IPS-15b (cell line): ENCODE results near the gene SLCO3A1.

ENCODE experiments used
- H3K27me3 ChIP-seq: one replicate; pipeline ENCODE4 v1.6.1; 2013; ENCODE audit warnings: low read length; ENCODE audit not compliant: control insufficient read depth, insufficient read depth
- H3K36me3 ChIP-seq: one replicate; pipeline ENCODE4 v1.6.1; 2013; ENCODE audit warnings: low read length; ENCODE audit not compliant: control insufficient read depth, insufficient read depth
- H3K4me1 ChIP-seq: one replicate; pipeline ENCODE4 v1.6.1; 2013; ENCODE audit warnings: mild to moderate bottlenecking, low read length; ENCODE audit not compliant: control insufficient read depth, insufficient read depth
- H3K4me3 ChIP-seq: one replicate; pipeline ENCODE4 v1.5.1; 2013; ENCODE audit warnings: low read depth, low read length
- H3K9ac ChIP-seq: one replicate; pipeline ENCODE4 v1.6.1; 2013; ENCODE audit warnings: low read depth, mild to moderate bottlenecking, low read length
- H3K9me3 ChIP-seq: one replicate; pipeline ENCODE4 v1.6.1; 2013; ENCODE audit warnings: mild to moderate bottlenecking, low read length; ENCODE audit not compliant: control insufficient read depth, insufficient read depth

Gene SLCO3A1

GRCh38 chr15:91862891-91863504 is 9.5 kb downstream of the SLCO3A1 start:
- H3K9ac ChIP-seq, result no peak overlapping the region
- no peaks in the 10 kb centered on the region for H3K9me3 ChIP-seq
- no peaks in the 10 kb centered on the region for H3K27me3 ChIP-seq
- no peak overlapping the region for H3K4me3 ChIP-seq
- peaks cover 5% of the 10 kb centered on the region for H3K4me1 ChIP-seq
- H3K36me3 ChIP-seq, result no peaks in the 10 kb centered on the region

GRCh38 chr15:91863621-91864255 is 10.2 kb downstream of the SLCO3A1 start:
- H3K9me3 ChIP-seq, result no peaks in the 10 kb centered on the region
- H3K36me3 ChIP-seq, result no peaks in the 10 kb centered on the region
- no peaks in the 10 kb centered on the region for H3K27me3 ChIP-seq
- H3K9ac ChIP-seq, result no peak overlapping the region
- H3K4me3 ChIP-seq, result no peak overlapping the region
- H3K4me1 ChIP-seq, result peaks cover 5% of the 10 kb centered on the region

- no peaks in the 10 kb centered on the region for H3K27me3 ChIP-seq
- H3K4me3 ChIP-seq, result no peak overlapping the region
- H3K9ac ChIP-seq, result no peak overlapping the region
- H3K9me3 ChIP-seq, result no peaks in the 10 kb centered on the region
- H3K36me3 ChIP-seq, result no peaks in the 10 kb centered on the region
- peaks cover 5% of the 10 kb centered on the region for H3K4me1 ChIP-seq
These were observed 11.2 kb downstream of the SLCO3A1 start for GRCh38 chr15:91864664-91865063.

GRCh38 chr15:91865486-91865885 is 12.0 kb downstream of the SLCO3A1 start:
- no peaks in the 10 kb centered on the region for H3K36me3 ChIP-seq
- H3K4me1 ChIP-seq, result peaks cover 5% of the 10 kb centered on the region
- no peak overlapping the region for H3K4me3 ChIP-seq
- no peak overlapping the region for H3K9ac ChIP-seq
- no peaks in the 10 kb centered on the region for H3K9me3 ChIP-seq
- no peaks in the 10 kb centered on the region for H3K27me3 ChIP-seq

- H3K9ac ChIP-seq, result no peak overlapping the region
- H3K4me1 ChIP-seq, result peaks cover 5% of the 10 kb centered on the region
- no peak overlapping the region for H3K4me3 ChIP-seq
- no peaks in the 10 kb centered on the region for H3K27me3 ChIP-seq
- H3K9me3 ChIP-seq, result no peaks in the 10 kb centered on the region
- H3K36me3 ChIP-seq, result no peaks in the 10 kb centered on the region
These were observed 12.4 kb downstream of the SLCO3A1 start for GRCh38 chr15:91865950-91866349.

GRCh38 chr15:91866371-91866905 is 12.9 kb downstream of the SLCO3A1 start:
- Histone ChIP-seq H3K36me3 (no peaks in the 10 kb centered on the region), H3K9me3 (no peaks in the 10 kb centered on the region), H3K9ac (no peak overlapping the region), H3K4me3 (no peak overlapping the region), H3K27me3 (no peaks in the 10 kb centered on the region), H3K4me1 (peaks cover 5% of the 10 kb centered on the region)

GRCh38 chr15:91866971-91867372 is 13.5 kb downstream of the SLCO3A1 start:
- H3K4me1 ChIP-seq, result peaks cover 5% of the 10 kb centered on the region
- H3K9ac ChIP-seq, result no peak overlapping the region
- H3K9me3 ChIP-seq, result no peaks in the 10 kb centered on the region
- no peaks in the 10 kb centered on the region for H3K27me3 ChIP-seq
- H3K36me3 ChIP-seq, result no peaks in the 10 kb centered on the region
- H3K4me3 ChIP-seq, result no peak overlapping the region

- peaks cover 5% of the 10 kb centered on the region for H3K4me1 ChIP-seq
- no peak overlapping the region for H3K9ac ChIP-seq
- H3K36me3 ChIP-seq, result no peaks in the 10 kb centered on the region
- H3K9me3 ChIP-seq, result no peaks in the 10 kb centered on the region
- no peak overlapping the region for H3K4me3 ChIP-seq
- no peaks in the 10 kb centered on the region for H3K27me3 ChIP-seq
These were observed 14.1 kb downstream of the SLCO3A1 start for GRCh38 chr15:91867581-91868026.

- no peaks in the 10 kb centered on the region for H3K27me3 ChIP-seq
- H3K4me1 ChIP-seq, result peaks cover 5% of the 10 kb centered on the region
- H3K36me3 ChIP-seq, result no peaks in the 10 kb centered on the region
- H3K9ac ChIP-seq, result no peak overlapping the region
- no peaks in the 10 kb centered on the region for H3K9me3 ChIP-seq
- H3K4me3 ChIP-seq, result no peak overlapping the region
These were observed 17.5 kb downstream of the SLCO3A1 start for GRCh38 chr15:91870876-91871537.

GRCh38 chr15:91871837-91872236 is 18.3 kb downstream of the SLCO3A1 start:
- H3K36me3 ChIP-seq, result no peaks in the 10 kb centered on the region
- H3K9me3 ChIP-seq, result no peaks in the 10 kb centered on the region
- H3K27me3 ChIP-seq, result no peaks in the 10 kb centered on the region
- H3K4me3 ChIP-seq, result no peak overlapping the region
- H3K9ac ChIP-seq, result no peak overlapping the region
- peaks cover 3% of the 10 kb centered on the region for H3K4me1 ChIP-seq

GRCh38 chr15:91872356-91873137 is 19.0 kb downstream of the SLCO3A1 start:
- no peaks in the 10 kb centered on the region for H3K27me3 ChIP-seq

More at GRCh38 chr15:91872356-91873137, 19.0 kb downstream of the SLCO3A1 start:
- Histone ChIP-seq H3K9me3 (no peaks in the 10 kb centered on the region), H3K9ac (no peak overlapping the region), H3K4me1 (no peaks in the 10 kb centered on the region), H3K36me3 (no peaks in the 10 kb centered on the region), H3K4me3 (no peak overlapping the region)
